ENCODE measurements around the gene SEPTIN2.

SEPTIN2 gene

GRCh38 chr2:241279413-241279812, 36.3 kb upstream of the SEPTIN2 start:
- DNase-seq (ENCODE audit: low read depth) = peak; percentile 23
- TF ChIP-seq, protein P1, sequence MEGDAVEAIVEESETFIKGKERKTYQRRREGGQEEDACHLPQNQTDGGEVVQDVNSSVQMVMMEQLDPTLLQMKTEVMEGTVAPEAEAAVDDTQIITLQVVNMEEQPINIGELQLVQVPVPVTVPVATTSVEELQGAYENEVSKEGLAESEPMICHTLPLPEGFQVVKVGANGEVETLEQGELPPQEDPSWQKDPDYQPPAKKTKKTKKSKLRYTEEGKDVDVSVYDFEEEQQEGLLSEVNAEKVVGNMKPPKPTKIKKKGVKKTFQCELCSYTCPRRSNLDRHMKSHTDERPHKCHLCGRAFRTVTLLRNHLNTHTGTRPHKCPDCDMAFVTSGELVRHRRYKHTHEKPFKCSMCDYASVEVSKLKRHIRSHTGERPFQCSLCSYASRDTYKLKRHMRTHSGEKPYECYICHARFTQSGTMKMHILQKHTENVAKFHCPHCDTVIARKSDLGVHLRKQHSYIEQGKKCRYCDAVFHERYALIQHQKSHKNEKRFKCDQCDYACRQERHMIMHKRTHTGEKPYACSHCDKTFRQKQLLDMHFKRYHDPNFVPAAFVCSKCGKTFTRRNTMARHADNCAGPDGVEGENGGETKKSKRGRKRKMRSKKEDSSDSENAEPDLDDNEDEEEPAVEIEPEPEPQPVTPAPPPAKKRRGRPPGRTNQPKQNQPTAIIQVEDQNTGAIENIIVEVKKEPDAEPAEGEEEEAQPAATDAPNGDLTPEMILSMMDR (IDR thresholded peaks at IDR 0.05; ENCODE audit: control insufficient read depth, extremely low read depth, insufficient read depth) = no peak
- H3K4me3 ChIP-seq (ENCODE audit: low read depth, low read length) = no peak overlapping the region

DNA sequence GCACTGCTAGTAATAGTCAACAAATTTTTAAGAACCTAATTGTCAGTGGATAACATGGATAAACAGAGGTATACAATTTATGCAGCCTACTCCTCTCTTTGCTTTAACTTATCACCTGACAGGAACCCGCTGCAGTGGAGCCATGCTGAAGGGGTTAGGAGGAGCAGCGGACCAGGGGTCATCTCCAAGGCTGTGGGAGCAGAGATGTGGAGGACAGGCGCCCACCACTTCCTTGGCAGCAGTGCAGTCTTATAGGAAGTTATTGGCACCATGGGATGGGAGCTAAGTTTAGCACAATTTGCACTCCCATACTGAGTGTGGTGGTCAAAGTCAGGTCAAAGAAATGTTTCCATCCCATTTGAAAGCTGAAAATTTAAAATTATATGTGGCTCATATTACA, 35.9 kb upstream of the SEPTIN2 start:
- no peak overlapping the region for H3K4me3 ChIP-seq (ENCODE audit: low read depth, low read length)
- DNase-seq (ENCODE audit: low read depth) = no peak
- TF ChIP-seq, protein P1 (IDR thresholded peaks at IDR 0.05; ENCODE audit: control insufficient read depth, extremely low read depth, insufficient read depth) = no peak

GRCh38 chr2:241280291-241280690, 35.4 kb upstream of the SEPTIN2 start:
- TF ChIP-seq, protein P1 (IDR thresholded peaks at IDR 0.05; ENCODE audit: control insufficient read depth, extremely low read depth, insufficient read depth) = no peak
- H3K4me3 ChIP-seq (ENCODE audit: low read depth, low read length) = no peak overlapping the region
- no peak for DNase-seq (ENCODE audit: low read depth)

DNA sequence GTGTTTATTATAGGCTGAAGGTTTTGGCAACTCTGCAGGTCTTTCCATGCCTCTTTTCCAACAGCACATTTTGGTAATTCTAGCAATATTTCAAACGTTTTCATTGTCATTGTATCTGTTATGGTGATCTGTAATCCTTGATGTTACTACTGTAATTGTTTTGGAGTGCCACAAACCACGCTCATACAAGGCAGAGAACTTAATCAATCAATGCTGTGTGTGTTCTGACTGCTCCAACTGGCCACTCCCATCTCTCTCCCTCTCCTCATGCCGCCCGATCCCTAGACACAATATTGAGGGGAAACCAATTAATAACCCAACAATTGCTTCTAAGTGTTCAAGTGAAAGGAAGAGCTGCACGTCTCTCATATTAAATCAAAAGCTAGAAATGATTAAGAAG, 33.2 kb upstream of the SEPTIN2 start:
- no peak overlapping the region for H3K4me3 ChIP-seq (ENCODE audit: low read depth, low read length)
- TF ChIP-seq, protein P1 (IDR thresholded peaks at IDR 0.05; ENCODE audit: control insufficient read depth, extremely low read depth, insufficient read depth) = no peak
- no peak for DNase-seq (ENCODE audit: low read depth)

DNA sequence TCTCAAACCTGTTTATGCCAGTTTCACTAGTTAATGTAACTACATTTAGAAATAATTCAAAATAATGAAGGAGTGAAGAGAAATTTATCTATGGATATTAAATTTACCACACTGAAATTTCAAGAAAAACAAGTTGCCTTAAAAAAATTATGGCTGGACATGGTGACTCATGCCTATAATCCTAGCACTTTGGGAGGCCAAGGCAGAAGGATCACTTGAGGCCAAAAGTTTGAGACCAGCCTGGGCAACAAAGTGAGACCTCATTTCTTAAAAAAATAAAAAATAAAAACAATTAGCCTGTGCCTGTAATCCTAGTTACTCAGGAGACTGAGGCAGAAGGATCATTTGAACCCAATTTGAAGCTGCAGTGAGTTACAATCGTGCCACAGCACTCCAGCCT, 30.1 kb upstream of the SEPTIN2 start:
- TF ChIP-seq, protein P1 (IDR thresholded peaks at IDR 0.05; ENCODE audit: control insufficient read depth, extremely low read depth, insufficient read depth) = no peak
- DNase-seq (ENCODE audit: low read depth) = no peak
- no peak overlapping the region for H3K4me3 ChIP-seq (ENCODE audit: low read depth, low read length)

DNA sequence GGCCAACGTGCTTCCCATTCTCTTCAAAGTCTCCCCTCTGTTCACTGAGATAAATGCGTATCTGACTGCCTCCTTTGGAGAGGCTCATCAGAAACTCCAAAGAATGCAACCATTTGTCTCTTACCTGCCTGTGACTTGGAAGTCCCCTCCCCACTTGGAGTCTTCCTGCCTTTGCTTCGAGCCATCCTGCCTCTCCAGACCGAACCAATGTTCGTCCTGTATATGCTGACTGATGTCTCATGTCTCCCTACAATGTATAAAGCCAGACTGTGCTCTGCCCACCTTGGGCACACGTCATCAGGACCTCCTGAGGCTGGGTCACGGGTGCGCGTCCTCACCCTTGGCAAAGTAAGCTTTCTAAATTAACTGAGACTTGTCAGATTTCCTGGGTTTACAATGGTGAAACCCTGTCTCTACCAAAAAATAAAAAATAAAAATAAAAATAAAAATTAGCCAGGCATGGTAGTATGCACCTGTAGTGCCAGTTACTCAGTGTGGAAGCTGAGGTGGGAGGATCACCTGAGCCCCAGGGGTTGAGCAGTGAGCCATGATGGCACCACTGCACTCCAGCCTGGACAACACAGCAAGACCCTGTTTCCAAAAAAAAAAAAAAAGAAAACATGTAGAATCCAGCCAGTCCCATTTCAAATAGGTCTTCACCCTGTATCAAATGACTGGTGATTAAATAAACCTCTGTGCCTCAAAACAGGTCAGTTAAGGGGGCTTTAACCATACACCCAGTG, 29.2 kb upstream of the SEPTIN2 start:
- no peak for DNase-seq (ENCODE audit: low read depth)
- no peak overlapping the region for H3K4me3 ChIP-seq (ENCODE audit: low read depth, low read length)
- TF ChIP-seq, protein P1 (IDR thresholded peaks at IDR 0.05; ENCODE audit: control insufficient read depth, extremely low read depth, insufficient read depth) = no peak

Data from LNCaP clone FGC (cell line).